HG03521 (cell line): ENCODE data around the gene MOGAT1.
"Not testable (repeated sequence)": the region's sequence is repeated elsewhere in the genome, so short reads cannot be mapped to it uniquely, and the experiment has no call there.

Experiments
- ATAC-seq: cut with Tn5 transposase; IDR thresholded peaks from one replicate; pipeline ENCODE4 v1.9.1; 2021; ENCODE audit warnings: mild to moderate bottlenecking, moderate library complexity; ENCODE audit not compliant: unreplicated experiment

The MOGAT1 gene

DNA sequence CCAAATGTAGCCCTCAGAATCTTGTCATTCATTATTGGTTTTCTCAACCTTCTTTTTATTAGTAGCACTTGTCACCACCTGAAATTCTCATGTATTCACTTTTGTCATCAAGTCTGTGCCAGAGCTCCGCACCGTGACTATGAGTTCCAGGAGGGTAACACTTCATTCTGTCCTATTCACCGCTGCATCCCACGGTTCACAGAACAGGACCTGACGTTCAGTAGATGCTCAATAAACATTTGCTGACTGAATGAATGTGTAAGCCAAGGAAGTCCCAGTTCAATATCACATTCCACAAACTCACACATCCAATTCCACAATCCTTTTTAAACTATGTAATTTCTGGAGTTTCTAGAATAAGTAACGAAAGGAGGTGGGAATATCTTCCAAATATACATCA lies 65.5 kb downstream of the MOGAT1 start:
- no peak for ATAC-seq

DNA sequence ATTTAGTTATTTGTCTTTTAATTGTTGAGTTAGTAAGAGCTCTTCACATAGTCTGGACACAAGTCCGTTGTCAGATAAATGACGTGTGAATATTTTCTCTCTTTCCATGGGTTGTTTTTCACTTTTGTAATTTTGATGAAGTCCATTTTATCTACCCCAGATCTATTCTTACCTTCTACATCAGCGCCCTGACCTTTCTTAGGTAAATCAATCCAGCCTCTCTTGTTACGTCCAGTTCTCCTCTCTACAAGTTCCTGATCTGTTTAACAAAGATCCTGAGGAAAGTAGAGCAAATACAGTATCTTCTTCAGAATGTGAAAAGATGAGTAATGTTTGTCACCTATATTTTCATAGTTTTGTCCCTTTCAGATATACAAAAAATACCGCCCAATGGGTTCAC lies 66.9 kb downstream of the MOGAT1 start:
- no peak for ATAC-seq

DNA sequence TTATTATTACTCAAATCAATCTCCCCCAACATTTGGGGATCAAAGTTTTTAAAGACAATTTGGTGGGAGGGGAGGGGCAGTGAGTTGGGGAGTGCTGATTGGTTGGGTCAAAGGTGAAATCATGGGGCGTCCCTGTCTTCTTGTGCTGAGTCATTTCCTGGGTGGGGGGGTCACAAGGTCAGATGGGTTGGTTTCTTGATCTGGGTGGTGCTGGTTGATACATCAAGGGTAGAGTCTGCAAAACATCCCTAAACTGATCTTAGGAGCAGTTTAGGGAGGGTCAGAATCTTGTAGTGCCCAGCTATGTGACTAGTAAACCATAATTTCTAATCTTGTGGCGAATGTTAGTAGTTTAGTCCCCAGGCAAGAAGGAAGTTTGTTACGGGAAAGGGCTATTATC lies 67.4 kb downstream of the MOGAT1 start:
- no peak for ATAC-seq

DNA sequence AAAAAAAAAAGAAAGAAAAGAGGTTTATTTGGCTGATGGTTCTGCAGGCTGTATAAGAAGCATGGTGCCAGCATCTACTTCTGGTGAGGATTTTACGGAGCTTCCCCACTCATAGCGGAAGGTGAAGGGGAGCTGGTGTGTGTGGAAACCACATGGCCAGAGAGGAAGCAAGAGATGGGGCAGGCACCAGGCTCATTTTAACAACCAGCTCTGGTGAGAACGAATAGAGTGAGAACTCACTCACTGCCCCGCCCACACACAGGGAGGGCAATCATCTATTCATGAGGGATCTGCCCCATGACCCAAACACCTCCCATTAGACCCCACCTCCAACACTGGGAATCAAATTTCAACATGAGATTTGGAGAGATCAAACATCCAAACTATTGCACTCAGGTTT lies 68.5 kb downstream of the MOGAT1 start:
- no peak for ATAC-seq

DNA sequence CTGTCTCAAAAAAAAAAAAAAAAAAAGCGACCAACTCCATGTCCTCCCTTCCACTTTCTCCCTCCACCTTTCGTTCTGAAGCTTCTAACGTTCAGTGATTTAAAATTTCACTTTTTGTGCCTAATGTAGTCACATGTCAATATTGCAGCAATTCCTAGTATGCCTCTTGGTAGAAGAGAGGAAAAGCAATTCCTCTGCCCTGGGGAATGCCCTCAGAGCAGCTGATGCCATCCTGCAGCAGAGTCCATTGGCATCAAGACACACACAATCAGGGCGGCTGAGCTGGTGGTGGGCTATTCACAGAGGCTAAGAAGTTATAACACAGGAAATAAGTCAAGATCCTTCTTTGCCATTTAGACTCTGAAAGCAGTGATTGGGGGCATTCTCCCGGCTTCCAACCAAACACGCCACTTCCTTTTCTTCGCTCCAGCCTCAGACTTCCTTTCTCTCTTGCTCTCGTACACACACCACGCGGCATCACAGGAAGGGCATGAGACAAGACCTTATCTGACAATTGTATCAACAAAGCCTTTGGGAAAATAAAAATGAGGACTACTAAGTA lies 71.9 kb downstream of the MOGAT1 start:
- ATAC-seq = no peak

DNA sequence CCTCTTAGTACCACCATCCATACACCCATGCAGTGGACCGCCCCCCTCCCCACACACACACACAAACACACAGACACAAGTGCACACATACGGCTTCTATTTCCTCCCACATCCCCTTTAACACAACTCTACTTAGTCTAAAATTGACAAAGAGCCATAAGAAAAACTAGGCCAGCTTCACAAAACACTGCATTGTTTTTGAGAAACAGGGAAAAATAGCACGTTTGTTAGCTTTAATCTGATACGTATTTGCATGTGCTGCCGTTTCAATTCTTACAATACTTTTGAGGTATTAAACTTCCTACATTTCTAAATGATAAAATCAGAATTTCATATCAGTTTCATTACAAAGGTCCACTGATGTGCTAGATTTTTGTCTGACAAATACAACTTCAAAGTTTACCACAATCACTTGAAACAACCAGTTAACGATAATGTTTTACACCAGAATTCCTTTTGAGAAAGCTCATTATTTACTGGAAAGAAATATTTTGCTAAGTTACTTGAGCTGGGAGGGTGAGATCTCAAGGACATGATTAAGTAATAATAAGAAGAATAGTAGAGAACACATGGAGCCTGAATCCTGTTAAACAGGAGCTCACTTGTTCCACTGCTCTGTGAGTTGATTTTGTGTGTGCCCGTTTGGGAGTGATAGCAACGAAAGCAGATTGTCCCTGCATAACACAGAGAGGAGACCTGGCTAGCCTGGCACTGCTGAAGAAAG lies 74.5 kb downstream of the MOGAT1 start:
- no peak for ATAC-seq

DNA sequence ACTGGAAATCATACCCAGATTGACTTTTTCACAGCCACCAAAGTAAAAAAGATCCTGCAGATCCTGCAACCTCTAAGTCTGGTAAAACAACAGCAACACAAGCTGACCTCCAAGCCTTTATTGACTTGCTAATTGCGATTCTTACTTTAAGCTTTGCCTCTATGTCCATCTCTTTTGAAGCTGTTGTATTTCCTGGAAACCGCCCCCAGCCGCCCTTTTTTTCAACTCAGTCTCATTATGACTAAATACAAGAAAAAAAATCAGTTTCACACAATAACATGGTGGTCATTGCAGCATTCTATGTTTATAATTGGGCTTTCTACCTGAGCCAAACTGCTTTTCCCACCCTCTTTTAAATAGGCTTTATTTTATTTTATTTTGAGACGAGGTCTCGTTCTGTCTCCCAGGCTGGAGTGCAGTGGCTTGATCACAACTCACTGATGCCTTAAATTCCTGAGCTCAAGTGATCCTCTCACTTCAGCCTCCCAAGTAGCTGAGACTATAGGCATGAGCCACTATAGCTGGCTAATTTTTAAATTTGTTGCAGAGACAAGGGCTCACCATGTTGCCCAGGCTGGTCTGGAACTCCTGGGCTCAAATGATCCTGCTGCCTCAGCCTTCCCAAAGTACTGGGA lies 76.2 kb downstream of the MOGAT1 start:
- ATAC-seq = no peak

DNA sequence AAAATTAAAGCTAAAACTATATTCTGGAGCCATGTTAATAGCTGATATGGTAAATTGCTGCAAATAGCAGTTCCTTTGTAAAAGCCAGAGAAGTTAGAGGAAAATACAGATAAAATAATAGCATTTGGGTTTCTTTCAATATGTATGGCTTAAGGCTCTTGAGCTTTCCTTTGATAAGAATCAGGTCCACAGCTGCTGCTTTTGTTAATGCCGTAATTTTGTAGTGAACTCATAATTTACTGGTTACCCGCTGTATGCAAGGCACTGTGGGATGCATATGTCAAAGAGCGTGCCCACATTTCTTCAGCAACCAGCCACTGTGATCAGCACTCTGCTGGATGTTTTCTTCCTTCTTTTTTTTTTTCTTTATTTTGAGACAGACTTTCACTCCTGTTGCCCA lies 79.1 kb downstream of the MOGAT1 start:
- ATAC-seq = no peak

DNA sequence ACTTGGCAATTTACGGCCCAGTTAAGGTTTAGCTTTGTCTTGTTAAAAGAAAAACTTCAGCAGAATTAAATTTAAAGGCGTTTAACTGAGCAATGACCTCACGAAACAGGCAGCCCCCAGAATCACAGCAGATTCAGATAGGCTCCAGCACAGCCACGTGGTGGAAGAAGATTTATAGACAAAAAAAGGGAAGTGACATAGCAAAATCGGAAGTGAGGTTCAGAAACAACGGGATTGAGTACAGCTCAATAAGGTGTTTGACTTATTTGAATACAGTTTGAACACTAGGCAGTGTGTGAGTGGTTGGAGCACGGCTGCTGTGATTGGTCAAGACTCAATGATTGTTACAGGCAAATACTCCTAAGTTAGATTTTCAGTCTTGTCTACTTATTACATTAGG lies 79.8 kb downstream of the MOGAT1 start:
- ATAC-seq = no peak

DNA sequence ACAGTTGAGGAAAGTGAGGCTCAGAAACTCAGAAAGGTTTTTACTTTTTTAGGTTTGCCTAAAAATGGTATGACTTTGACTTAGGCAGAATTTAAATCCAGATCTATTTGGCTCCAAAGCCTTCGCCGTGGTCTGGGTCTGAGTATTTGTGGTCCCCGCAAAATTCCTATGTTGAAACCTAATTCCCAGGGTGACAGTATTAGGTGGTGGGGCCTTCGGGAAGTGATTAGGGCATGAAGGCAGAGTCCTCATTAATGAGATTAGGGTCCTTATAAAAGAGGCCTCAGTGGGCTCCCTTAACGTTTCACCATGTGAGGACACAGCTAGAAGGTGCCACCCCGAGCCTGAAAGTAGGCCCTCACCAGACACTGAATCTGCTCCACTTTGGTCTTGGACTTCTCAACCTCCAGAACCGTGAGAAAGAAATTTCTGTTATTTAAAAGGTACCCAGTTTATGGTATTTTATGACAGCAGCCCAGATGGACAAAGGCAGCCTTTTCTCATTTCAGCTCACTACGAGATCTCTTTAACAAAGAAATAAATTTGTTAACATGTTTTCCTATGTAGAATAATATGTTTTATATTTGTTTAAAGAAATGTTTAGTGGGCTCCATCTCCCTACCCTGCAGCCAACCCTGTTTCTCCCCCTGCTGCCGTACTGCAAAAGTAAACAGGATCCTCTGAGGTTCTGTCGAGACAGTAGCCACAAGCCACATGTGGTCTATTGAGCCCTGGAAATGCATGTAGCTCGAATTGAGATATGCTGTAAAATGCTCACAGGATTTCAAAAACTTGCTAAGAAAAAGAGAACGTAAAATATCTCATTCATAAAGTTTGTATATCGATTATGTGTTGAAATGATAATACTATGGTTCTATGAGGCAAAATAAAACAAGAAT lies 80.6 kb downstream of the MOGAT1 start:
- ATAC-seq = no peak

DNA sequence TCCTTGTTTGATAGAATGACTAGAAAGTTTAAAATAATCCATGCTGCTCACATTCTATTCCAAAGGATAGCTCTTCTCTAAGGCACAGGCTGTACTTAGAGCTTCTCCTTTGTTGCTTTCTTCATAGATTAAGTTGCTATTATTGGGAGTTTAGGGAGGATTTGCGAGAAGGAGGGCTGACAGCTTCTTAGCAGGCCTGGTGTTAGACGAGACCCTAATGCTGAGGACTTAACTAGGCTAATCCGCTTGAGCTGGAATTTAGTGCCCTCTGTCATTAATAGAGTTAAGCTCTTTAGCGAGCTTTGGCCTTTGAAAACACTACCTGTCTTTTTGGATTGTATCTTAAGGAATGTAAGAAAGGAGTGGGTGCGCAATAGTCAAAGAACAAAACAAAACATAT lies 81.3 kb downstream of the MOGAT1 start:
- ATAC-seq = no peak

DNA sequence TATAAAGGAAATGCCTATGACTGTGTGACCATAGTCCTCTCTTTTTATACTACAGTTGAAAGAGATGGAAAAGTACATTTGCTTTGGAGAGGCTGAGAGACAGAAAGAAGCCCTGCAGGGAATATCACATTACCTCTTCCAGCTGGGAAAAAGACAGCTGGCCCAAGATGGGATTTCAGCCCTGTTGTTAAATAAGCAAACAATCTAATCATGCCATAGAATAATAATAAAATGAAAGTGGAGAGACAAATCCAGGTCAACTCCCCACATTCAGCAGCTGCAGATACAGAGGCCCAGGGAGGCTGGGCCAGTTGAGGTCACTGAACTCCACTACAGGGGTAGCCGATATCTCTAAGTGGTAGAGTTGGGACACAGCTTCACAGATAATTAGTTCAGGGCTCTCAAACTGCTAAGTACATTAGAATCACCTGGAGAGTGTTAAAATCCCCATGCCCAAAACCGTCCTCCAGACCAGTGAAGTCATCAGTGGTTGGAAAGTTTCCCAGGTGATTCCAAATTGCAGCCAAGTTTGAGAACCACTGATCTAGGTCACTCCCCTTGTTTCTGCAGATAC lies 81.9 kb downstream of the MOGAT1 start:
- ATAC-seq = no peak

DNA sequence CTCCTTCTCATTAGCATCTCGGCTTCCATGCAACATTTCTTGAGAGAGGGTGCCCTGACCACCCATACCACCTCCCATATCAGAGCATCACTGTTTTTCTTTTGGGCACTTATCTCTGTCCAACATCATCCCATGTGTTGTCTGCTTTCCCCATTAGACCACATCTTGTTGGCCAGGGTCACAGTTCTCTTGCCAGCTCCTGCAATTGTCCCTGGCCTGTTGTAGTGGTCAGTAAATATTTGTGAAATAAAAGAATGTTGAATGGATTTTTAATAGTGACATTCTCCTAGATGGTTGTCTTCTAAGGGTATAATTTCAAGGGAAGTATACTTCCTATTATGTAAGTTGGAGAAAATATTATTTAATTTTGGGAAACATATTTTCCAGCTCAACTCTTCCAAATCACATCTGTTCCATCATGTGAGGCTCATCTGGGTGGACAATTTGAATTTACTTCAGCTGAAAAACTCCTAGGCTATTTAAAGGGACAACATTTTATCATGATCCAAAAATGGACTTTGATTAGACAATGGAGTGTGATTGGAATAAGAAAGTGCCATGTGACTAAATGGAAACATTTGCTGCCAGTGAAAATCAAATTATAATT lies 83.0 kb downstream of the MOGAT1 start:
- no peak for ATAC-seq

DNA sequence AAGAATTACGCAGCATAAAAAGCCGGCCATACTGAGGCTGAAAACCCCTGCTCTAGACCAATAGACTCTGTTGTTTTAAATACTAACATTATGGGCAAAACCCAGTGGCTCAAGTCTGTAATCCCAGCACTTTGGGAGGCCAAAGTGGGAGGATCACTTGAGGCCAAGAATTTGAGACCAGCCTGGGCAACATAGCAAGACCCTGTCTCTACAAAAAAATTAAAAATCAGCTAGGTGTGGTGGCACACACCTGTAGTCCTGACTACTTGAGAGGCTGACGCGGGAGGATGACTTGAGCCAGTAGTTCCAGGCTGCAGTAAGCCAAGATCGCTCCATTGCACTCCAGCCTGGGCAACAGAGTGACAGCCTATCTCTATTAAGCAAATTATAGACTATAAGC lies 84.1 kb downstream of the MOGAT1 start:
- ATAC-seq = not testable (repeated sequence)

DNA sequence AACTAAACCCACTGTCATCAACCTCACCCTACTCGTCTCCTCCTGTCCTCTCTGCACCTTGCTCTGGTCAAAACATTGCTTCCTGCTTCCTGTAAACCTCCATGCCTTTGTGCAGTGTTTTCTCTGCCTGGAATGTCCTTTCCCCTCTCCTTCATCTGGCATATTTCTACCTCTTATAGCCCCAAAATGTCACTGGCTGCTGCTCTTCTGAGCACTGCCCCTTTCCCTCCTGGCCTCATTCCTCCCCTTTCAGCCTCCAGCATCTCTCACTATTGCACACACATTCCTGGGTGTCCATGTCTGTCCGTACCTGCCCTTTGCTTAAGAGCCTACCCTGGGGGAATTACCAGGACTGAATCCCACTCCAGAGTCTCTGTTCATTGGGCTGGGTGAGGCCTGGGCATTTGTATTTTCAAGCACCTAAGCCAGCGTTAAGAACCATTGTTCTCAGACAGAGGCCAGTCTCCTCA lies 84.9 kb downstream of the MOGAT1 start:
- ATAC-seq = no peak

DNA sequence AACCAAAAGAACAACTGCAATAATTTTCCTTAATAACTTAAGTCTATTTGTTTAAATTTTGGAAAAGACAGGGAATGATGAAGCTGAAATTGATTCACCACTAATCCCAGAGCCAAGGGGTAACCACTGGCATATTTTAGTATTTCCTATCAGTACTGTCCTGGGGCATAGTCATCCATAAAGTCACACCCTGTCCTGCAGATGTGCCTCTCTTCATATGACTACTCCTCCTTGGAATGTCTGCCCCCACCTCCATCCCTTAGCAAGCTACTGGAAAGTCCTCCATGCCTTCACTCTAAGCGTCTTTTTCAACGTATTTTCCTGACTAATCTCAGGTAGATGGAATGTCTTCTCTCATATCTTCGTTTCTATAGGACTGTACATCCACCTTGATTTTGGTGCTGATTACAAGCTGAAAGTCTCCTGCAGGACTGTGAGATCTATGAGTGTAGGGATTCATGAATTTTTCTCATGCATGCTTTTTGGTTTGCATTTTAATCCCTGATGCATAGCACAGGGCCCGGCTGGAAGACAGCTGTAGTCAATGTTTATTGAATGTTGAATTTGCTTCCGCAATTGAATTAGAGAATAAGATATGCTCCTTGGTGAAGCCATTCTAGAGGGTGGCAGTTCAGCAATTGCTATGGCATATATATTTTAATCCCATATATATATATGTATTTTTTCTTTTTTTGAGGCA lies 85.6 kb downstream of the MOGAT1 start:
- no peak for ATAC-seq
